Suprapubic skin (tissue), 3 donors: ENCODE results near the gene DNAJC10.

ENCODE experiments used
- CTCF ChIP-seq, 2 donors: fragments of 200-600 bp in 1 of 2; fragments of 450-650 bp in 1 of 2; sonication (generic) in 1 of 2; IDR thresholded peaks; one replicate each; pipeline ENCODE4 v1.5.1; 2016 to 2019; ENCODE audit warnings: antibody characterized with exemption in 2 of 2, mild to moderate bottlenecking in 1 of 2, moderate library complexity in 1 of 2
- POLR2A ChIP-seq, 2 donors: fragments of 450-650 bp; IDR thresholded peaks; one replicate each; pipeline ENCODE4 v1.6.1; 2017; ENCODE audit warnings: antibody characterized with exemption in 2 of 2, mild to moderate bottlenecking in 2 of 2, moderate library complexity in 2 of 2

DNA sequence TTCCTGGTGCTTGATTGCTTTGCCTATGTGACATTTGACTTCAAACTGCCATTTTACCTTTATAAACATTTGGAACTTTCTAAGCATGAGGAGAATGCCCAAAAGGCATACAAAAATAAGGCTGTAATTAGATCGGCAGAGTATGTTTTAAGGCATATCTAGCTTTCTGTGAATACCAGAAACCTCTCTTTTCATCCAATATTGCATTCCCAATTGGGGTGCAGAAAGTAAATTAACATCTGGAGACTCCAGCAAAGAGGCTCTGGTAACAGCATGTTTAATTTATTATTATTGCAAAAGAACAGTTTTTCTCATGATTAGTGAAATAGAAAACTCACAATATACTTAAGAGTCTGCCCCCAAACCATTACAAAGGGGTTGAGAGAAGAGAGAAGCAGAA is 118.2 kb downstream of the DNAJC10 start:
- no peak for TF ChIP-seq CTCF (IDR thresholded peaks at IDR 0.05)
- no peak for TF ChIP-seq POLR2A (IDR thresholded peaks at IDR 0.05)
